HepG2 (cell line): ENCODE data around the gene PCP4L1. TPM values are rescaled to one million over a fixed set of nuclear protein-coding genes. Genes with fewer than 3 reads are reported as not detected.

Experiments used
- ATM ChIP-seq: fragments of 450-650 bp; IDR thresholded peaks from 2 replicates; pipeline ENCODE4 v1.7.1; 2017; ENCODE audit warnings: mild to moderate bottlenecking, borderline replicate concordance
- CBFB ChIP-seq: sonication (generic); formaldehyde crosslinking; IDR thresholded peaks from 2 replicates; pipeline ENCODE4 v1.4.0; 2020; ENCODE audit warnings: missing genetic modification reagents
- CHD4 ChIP-seq: fragments of 200-600 bp; sonication (generic); IDR thresholded peaks from 2 replicates; pipeline ENCODE4 v1.7.0; 2017; ENCODE audit warnings: mild to moderate bottlenecking, low read length, borderline replicate concordance
- ELF3 ChIP-seq: IDR thresholded peaks from 2 replicates; pipeline ENCODE4 v1.6.1; 2016; ENCODE audit warnings: missing genetic modification reagents, missing compliant biosample characterization
- GPN1 ChIP-seq: sonication (generic); formaldehyde crosslinking; IDR thresholded peaks from 2 replicates; pipeline ENCODE4 v1.5.1; 2020; ENCODE audit warnings: missing genetic modification reagents, borderline replicate concordance
- HDAC1 ChIP-seq: sonication (generic); formaldehyde crosslinking; IDR thresholded peaks from 2 replicates; pipeline ENCODE4 v1.5.1; 2020; ENCODE audit warnings: mild to moderate bottlenecking, missing genetic modification reagents
- IRX3 ChIP-seq: sonication (generic); formaldehyde crosslinking; IDR thresholded peaks from 2 replicates; pipeline ENCODE4 v1.8.1; 2023; ENCODE audit warnings: mild to moderate bottlenecking, low read depth, missing genetic modification reagents, borderline replicate concordance
- JUN ChIP-seq: sonication (generic); formaldehyde crosslinking; IDR thresholded peaks from 2 replicates; pipeline ENCODE4 v1.4.0; 2020; ENCODE audit warnings: mild to moderate bottlenecking, missing genetic modification reagents
- MED8 ChIP-seq: sonication (generic); formaldehyde crosslinking; IDR thresholded peaks from 2 replicates; pipeline ENCODE4 v1.8.1; 2023; ENCODE audit warnings: mild to moderate bottlenecking, missing genetic modification reagents; ENCODE audit not compliant: insufficient replicate concordance
- NR2F2 ChIP-seq: IDR thresholded peaks from 2 replicates; pipeline ENCODE4 v1.6.1; 2012; ENCODE audit warnings: low read depth, inconsistent platforms, borderline replicate concordance
- PITX1 ChIP-seq: sonication (generic); formaldehyde crosslinking; IDR thresholded peaks from 2 replicates; pipeline ENCODE4 v1.5.1; 2020; ENCODE audit warnings: mild to moderate bottlenecking, missing genetic modification reagents
- SP4 ChIP-seq: sonication (generic); formaldehyde crosslinking; IDR thresholded peaks from 2 replicates; pipeline ENCODE4 v1.8.1; 2023; ENCODE audit warnings: mild to moderate bottlenecking, missing genetic modification reagents
- TAF1 ChIP-seq: sonication (generic); formaldehyde crosslinking; IDR thresholded peaks from 2 replicates; pipeline ENCODE4 v1.4.0; 2020; ENCODE audit warnings: missing genetic modification reagents
- U2AF2 ChIP-seq: fragments of 200-400 bp; formaldehyde crosslinking; IDR thresholded peaks from 2 replicates; pipeline ENCODE4 v1.6.1; 2017; ENCODE audit warnings: low read depth, mild to moderate bottlenecking, low read length
- ZKSCAN5 ChIP-seq: sonication (generic); formaldehyde crosslinking; IDR thresholded peaks from 2 replicates; pipeline ENCODE4 v1.5.1; 2020; ENCODE audit warnings: mild to moderate bottlenecking, missing genetic modification reagents
- ZNF12 ChIP-seq: sonication (generic); formaldehyde crosslinking; IDR thresholded peaks from 2 replicates; pipeline ENCODE4 v1.5.0; 2020; ENCODE audit warnings: missing genetic modification reagents
- ZNF790 ChIP-seq: sonication (generic); formaldehyde crosslinking; IDR thresholded peaks from 2 replicates; pipeline ENCODE4 v1.8.0; 2022; ENCODE audit warnings: missing genetic modification reagents, mild to moderate bottlenecking, borderline replicate concordance
- ZSCAN21 ChIP-seq: sonication (generic); formaldehyde crosslinking; IDR thresholded peaks from 2 replicates; pipeline ENCODE4 v1.8.0; 2022; ENCODE audit warnings: mild to moderate bottlenecking, missing genetic modification reagents, moderate library complexity, borderline replicate concordance
- ZSCAN30 ChIP-seq: sonication (generic); formaldehyde crosslinking; IDR thresholded peaks from 2 replicates; pipeline ENCODE4 v1.5.0; 2020; ENCODE audit warnings: mild to moderate bottlenecking, missing genetic modification reagents
- polyA plus RNA-seq, 8 experiments: library from polyadenylated mRNA; depleted of rRNA in 3 of 8; stranded (reverse) in 7 of 8; unstranded in 1 of 8; fragments of >200 nt; fragmentation: Illumina TruSeq in 4 of 8; extraction: Trizol in 4 of 8; gene quantifications; 2 replicates each; pipeline versions ENCODE4 v1.2.1 to v1.2.3, GENCODE V29; 2011 to 2016; ENCODE audit warnings: low read depth in 4 of 8, missing spikeins in 1 of 8, mixed read lengths in 1 of 8; ENCODE audit not compliant: insufficient read depth in 1 of 8
- total RNA-seq, 5 experiments: library from RNA; depleted of rRNA; stranded (reverse); fragments of >200 nt; fragmentation: Illumina TruSeq; extraction: Trizol; gene quantifications; 2 replicates each; pipeline ENCODE4 v1.2.3, GENCODE V29; 2016; ENCODE audit warnings: low read depth in 1 of 5
- TF ChIP-seq, protein P1 (sequence below): sonication (generic); formaldehyde crosslinking; IDR thresholded peaks from 2 replicates; pipeline ENCODE4 v1.8.0; 2022; ENCODE audit warnings: mild to moderate bottlenecking, missing genetic modification reagents, moderate library complexity
- TF ChIP-seq, protein P2 (sequence below): sonication (generic); formaldehyde crosslinking; IDR thresholded peaks from 2 replicates; pipeline ENCODE4 v1.9.0; 2021; ENCODE audit warnings: missing genetic modification reagents, borderline replicate concordance
- TF ChIP-seq, protein P3 (sequence below): sonication (generic); formaldehyde crosslinking; IDR thresholded peaks from 2 replicates; pipeline ENCODE4 v1.5.1; 2020; ENCODE audit warnings: missing genetic modification reagents, mild to moderate bottlenecking, borderline replicate concordance
- TF ChIP-seq, protein P4 (sequence below): IDR thresholded peaks from 2 replicates; pipeline ENCODE4 v1.6.1; 2012; ENCODE audit warnings: low read length, improper control_type of control experiment

PCP4L1 gene
- total and polyA plus RNA-seq, 2 of the 13 experiments (the other 11 are each of a cell fraction or from before 2014, with no cell fraction given) = 0.28 TPM; not detected in 1

DNA sequence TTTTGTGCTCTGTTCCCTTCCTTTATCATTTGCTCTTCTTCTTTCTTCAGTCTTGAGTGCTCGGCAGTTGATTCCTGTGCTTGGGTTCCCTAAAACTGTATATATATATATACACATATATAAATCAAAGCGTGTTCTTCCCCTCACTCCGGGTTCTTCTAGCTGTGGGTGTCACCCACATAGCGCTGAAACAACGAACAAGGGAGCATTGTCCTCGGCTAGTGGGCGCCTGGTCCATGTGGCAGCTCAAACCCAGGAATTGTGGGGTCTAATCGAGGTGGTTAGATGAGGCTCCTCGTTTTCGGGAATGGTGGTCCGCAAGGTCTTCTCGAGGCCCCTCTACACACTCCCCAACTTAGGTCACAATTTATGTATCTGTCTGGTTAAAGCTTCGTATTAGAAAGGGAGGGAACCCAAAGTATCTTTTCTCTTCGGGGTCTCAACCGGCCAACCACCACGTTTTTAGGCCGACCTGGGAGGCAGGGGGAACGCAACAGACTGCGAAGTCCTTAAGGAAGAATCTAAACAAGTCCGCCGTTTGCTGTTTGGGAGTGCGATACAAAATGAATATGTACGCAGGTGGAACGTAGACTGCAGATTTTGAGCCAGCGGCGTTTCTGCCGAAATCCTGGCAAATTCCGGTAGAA, 55.1 kb downstream of the PCP4L1 start (continued):
- TF ChIP-seq ZKSCAN5 (no peak), ZNF12 (CRISPR knock-in tag) (0 out of 2 replicates have a peak, but pooled peaks have one; percentile 3), CHD4 (no peak), IRX3 (CRISPR knock-in tag) (no peak; the same call in 1 of the 2 replicates), HDAC1 (CRISPR knock-in tag) (no peak), ZSCAN30 (no peak), ZNF790 (CRISPR knock-in tag) (no peak), MED8 (CRISPR knock-in tag) (no peak), CBFB (CRISPR knock-in tag) (no peak), ZSCAN21 (CRISPR knock-in tag) (no peak), PITX1 (CRISPR knock-in tag) (peak; percentile 7; the same call in 1 of the 2 replicates), SP4 (CRISPR knock-in tag) (no peak), TAF1 (CRISPR knock-in tag) (no peak), NR2F2 (no peak), GPN1 (CRISPR knock-in tag) (no peak), JUN (CRISPR knock-in tag) (no peak), U2AF2 (no peak), ATM (no peak), ELF3 (CRISPR knock-in tag) (no peak)
- TF ChIP-seq, protein P1, sequence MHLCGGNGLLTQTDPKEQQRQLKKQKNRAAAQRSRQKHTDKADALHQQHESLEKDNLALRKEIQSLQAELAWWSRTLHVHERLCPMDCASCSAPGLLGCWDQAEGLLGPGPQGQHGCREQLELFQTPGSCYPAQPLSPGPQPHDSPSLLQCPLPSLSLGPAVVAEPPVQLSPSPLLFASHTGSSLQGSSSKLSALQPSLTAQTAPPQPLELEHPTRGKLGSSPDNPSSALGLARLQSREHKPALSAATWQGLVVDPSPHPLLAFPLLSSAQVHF = no peak
- TF ChIP-seq, protein P2, sequence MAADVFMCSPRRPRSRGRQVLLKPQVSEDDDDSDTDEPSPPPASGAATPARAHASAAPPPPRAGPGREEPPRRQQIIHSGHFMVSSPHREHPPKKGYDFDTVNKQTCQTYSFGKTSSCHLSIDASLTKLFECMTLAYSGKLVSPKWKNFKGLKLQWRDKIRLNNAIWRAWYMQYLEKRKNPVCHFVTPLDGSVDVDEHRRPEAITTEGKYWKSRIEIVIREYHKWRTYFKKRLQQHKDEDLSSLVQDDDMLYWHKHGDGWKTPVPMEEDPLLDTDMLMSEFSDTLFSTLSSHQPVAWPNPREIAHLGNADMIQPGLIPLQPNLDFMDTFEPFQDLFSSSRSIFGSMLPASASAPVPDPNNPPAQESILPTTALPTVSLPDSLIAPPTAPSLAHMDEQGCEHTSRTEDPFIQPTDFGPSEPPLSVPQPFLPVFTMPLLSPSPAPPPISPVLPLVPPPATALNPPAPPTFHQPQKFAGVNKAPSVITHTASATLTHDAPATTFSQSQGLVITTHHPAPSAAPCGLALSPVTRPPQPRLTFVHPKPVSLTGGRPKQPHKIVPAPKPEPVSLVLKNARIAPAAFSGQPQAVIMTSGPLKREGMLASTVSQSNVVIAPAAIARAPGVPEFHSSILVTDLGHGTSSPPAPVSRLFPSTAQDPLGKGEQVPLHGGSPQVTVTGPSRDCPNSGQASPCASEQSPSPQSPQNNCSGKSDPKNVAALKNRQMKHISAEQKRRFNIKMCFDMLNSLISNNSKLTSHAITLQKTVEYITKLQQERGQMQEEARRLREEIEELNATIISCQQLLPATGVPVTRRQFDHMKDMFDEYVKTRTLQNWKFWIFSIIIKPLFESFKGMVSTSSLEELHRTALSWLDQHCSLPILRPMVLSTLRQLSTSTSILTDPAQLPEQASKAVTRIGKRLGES (CRISPR knock-in tag) = no peak
- TF ChIP-seq, protein P3, sequence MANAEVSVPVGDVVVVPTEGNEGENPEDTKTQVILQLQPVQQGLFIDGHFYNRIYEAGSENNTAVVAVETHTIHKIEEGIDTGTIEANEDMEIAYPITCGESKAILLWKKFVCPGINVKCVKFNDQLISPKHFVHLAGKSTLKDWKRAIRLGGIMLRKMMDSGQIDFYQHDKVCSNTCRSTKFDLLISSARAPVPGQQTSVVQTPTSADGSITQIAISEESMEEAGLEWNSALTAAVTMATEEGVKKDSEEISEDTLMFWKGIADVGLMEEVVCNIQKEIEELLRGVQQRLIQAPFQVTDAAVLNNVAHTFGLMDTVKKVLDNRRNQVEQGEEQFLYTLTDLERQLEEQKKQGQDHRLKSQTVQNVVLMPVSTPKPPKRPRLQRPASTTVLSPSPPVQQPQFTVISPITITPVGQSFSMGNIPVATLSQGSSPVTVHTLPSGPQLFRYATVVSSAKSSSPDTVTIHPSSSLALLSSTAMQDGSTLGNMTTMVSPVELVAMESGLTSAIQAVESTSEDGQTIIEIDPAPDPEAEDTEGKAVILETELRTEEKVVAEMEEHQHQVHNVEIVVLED (CRISPR knock-in tag) = no peak
- TF ChIP-seq, protein P4, sequence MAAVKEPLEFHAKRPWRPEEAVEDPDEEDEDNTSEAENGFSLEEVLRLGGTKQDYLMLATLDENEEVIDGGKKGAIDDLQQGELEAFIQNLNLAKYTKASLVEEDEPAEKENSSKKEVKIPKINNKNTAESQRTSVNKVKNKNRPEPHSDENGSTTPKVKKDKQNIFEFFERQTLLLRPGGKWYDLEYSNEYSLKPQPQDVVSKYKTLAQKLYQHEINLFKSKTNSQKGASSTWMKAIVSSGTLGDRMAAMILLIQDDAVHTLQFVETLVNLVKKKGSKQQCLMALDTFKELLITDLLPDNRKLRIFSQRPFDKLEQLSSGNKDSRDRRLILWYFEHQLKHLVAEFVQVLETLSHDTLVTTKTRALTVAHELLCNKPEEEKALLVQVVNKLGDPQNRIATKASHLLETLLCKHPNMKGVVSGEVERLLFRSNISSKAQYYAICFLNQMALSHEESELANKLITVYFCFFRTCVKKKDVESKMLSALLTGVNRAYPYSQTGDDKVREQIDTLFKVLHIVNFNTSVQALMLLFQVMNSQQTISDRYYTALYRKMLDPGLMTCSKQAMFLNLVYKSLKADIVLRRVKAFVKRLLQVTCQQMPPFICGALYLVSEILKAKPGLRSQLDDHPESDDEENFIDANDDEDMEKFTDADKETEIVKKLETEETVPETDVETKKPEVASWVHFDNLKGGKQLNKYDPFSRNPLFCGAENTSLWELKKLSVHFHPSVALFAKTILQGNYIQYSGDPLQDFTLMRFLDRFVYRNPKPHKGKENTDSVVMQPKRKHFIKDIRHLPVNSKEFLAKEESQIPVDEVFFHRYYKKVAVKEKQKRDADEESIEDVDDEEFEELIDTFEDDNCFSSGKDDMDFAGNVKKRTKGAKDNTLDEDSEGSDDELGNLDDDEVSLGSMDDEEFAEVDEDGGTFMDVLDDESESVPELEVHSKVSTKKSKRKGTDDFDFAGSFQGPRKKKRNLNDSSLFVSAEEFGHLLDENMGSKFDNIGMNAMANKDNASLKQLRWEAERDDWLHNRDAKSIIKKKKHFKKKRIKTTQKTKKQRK = no peak
